HG03045 (cell line): Measurements from ENCODE around the gene IKZF1.
A peak's percentile ranks its signal among the peaks of the same experiment; 100 is the strongest.

Source experiments
- ATAC-seq: cut with Tn5 transposase; IDR thresholded peaks from one replicate; pipeline ENCODE4 v1.9.1; 2021; ENCODE audit warnings: mild to moderate bottlenecking, moderate library complexity; ENCODE audit not compliant: unreplicated experiment

Gene IKZF1

DNA sequence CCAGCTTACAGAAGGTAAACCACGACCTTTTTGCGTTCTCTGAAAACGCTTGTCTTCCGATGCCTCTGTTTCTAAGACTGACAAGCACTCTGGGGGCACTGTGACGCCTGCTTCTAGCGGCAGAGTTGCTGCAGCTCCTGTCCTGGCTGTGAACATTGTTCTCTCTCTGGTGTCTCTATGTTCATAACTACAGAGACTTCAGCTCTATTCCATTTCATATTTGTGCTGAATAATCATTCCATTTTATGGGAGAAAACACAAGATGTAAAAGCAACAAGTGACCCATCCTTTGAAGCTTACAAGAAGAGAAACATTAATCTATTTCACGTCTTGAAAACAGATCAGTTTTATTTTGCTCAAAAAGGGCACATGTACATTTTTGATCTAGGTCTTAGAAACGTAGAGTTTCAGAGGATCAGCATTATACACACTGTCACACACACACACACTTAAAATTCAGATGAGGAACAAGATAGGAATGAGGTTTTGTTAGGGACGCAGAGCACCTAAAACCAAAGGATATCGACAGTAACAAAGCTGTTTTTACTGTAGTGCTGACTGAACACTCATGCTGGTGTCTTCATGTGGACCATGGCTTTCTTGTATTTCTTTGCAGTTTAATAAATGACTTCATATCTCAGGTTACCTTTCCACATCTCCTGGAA, 3.0 kb downstream of the IKZF1 start:
- no peak for ATAC-seq

DNA sequence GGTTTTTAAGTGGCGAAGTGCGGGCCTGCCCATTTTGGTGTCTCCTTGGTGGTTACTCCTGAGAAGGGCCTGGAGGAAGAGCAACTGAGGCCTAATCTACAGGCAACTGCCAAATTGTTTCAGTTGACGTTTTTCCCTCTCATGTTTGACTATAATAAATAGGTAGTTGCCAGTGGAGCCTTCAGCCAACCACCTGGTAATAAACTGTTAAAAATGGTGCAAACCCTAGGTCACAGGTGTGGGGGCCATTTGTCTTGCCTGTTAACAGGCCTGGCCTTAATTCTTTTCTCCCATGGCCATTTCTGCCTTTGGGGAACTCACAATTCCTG, 3.7 kb downstream of the IKZF1 start:
- no peak for ATAC-seq

DNA sequence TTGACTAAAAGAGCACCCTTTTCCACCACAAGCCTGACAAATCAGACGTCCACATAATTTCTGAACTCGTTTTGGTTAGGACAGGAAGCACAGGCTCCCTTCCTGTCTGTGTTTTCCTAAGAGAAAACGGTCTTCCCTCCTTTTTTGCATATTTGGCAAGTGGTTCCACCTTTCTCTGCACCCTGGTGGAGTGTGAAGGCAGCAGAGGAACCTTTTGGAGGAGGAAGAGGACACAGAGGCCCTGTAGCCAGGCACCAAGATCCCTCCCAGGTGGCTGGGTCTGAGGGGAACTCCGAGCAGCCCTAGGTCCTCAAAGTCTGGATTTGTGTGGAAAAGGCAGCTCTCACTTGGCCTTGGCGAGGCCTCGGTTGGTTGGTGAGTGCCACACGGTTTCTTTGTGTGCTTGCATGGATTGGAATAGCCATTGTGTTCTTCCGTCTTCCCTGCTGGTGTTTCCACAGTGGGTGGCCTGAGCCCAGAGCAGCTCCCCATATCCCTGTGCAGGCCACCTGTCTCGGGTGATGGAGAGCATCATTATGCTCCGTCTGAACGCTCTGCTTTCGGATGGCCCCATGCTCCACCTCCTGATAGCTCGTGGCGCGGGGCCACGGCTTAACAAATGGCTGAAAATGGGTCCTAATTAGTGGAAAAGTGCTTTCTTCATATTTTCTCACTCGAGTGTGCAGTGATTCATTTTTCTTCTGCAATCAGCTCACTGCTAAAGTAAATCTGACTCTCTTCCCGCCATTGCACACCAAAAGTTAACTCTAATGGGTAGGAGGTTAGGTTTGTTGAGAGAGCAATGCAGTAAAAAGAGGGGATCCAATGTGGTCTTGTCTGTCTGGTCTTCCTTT, 4.2 kb downstream of the IKZF1 start:
- ATAC-seq = no peak

DNA sequence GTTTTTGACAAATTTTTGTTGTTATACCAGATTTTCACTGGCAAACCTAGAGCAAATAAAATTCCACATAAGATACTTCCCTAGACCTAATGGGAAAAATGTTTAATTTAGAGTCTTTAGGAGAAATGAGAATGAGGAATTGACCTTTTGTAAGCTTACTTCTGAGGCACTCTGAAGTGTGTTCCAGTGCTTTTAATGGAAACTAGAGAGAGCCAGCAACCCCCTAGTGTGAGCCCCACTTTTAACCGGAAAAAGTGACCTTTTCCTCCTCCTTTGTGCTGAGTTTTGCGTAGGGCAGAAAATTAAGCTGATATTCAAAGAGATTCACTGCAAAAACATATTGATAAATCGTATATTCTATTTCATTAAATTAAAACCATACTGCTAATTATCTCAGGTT, 5.2 kb downstream of the IKZF1 start:
- ATAC-seq = no peak

DNA sequence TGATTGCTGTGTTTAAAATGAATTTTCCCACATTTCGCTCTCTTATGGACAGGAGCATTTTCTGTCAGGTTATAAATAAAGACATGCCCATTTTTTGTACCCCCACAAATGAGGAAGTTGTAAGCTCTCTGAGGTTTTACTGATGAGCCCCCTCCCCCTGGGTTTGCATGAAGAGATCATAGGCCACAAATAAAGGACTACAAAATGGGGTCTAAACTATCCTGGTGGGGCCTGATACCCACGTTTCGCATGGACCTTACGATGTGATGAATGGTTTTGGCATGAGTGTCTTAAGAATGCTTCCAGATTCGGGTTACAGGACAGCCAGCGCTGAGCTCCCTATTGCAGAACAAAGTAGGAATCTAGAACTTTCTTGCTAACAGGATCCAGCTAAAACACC, 5.8 kb downstream of the IKZF1 start:
- no peak for ATAC-seq

DNA sequence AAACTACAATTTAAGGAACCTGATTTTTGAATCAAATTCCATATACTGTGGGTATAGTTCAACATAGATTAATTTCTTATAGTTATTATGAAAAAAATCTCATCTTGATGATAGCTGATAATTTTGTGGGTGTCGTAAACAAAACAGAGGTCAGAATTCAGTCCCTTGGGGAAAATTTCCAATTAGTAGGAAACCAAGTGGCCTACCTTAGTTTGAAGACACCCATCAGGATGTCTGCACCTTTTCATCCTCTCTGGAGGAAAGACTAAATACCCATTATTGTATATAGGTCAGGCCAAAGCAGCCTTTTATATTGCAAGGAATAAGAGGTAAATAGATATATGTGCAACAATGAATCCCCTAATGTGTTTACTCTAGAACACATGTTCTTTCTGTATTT, 6.4 kb downstream of the IKZF1 start:
- ATAC-seq = no peak

DNA sequence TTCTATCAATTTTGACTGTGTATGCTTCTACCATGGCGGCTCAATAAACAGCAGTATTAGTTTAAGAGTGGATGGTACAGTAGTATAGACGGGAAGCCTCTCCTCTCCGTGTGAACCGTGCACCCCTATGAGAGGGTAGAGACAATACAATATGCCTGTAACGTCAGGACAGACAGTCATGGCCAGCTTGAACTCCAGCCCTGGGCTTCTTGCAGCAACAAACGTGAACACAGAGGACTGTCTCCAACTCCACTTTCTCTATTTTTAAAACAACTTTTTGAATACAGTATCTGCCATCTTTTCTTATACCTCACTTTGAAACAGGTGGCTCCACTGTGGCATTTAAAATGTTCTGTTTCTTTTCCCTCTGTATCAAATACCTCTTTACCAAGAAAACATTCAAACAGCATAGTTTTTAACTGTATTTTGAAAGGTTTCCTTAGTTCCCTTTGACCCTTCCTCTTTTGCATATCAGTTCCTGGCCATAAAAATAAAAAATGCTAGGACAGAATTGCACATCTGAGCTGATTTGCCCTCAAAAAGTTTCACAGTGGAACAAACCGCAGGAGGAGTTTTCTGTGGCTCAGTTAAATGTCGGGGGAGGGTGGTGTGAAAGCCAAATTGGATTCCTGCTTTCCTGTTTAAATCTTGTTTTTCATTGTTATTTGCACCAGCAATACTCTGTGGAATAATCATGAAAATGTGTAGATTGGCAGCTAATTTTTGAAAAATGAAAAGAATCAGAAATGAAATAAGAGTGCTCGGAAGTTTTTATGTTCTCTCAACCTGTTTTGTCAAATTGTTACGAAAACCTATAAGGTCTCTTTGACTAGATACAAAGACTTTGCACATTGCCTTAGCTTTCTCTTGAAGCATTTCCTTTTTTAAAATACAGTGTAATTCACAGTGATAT, 8.0 kb downstream of the IKZF1 start:
- ATAC-seq = no peak

DNA sequence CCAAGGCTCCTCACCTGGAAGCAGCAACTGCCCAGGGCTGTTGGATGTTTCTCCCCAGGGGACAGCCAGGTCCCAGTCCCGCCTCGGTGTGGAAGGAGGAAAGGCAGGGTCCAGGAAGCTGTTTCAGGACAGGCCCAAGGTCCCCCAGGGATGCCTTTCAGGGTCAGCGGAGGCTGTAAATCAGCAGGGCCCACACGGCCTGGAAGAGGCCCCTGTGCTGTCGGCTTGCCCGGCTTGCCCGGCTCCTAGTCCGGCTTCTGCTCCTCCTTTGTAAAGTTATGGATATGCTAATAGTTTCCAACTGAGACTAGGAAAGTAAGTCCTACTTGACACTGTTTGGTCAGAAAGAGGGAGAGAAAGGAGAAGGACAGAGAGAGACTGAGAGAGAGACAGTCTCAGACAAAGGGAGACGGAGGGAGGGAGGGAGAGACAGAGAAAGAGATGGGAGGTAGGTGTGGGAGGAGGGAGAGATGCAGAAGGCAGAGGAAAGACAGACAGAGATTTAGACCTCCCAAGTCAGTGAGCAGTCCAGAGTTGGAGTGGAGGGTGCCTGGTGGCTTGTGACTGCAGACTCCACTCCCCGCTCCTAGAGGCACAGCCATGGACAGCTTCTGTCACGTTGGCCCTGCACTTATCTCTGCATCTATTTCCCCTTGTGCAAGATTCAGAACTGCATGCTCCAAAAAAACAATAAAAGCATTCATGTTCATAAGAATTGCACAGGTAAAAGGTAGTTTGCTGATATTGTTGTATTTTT, 10.5 kb downstream of the IKZF1 start:
- ATAC-seq = no peak

DNA sequence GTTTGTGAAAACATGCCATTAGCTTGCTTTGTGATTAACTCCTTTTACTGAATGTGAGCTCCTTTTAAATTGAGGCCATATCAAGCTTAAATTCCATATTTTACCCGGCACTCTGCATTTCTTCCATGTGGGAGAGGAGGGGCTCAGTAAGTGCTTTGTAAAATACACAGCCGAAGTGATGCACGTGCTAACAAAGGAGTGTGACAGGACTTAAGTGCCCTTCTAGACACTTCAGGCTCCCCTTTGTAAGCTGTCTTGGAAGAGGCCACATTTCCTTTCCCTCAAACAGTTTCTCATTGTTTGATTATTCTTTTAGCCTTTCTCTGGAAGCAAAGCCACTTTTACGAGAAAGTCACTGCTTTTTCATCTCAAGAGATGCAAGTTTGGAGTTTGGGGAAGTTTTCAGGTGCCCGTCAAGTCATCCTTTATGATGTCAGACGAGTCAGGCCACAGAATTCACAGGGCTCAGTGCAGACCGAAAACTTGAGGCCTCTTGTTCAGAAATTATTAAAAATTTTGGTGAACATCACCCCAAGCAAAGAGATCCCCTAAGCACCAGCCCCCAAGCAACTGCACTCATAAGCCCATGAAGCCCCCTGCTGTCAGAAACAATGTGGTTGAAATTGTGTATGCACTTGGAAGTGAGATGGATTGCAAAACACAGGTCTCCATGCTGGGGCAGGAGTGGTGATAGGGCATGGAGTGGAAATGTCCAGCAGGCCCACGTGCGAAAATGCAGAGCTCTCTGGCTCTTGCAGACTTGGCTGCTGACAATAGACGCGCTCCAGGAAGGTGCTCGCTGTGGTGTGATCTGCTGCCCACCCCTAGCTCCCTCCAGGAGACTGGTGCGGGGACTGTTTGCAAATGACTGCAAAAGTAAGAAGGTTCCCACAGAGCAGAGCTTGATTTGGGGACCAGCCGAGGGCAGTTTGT, 11.5 kb downstream of the IKZF1 start:
- no peak for ATAC-seq

DNA sequence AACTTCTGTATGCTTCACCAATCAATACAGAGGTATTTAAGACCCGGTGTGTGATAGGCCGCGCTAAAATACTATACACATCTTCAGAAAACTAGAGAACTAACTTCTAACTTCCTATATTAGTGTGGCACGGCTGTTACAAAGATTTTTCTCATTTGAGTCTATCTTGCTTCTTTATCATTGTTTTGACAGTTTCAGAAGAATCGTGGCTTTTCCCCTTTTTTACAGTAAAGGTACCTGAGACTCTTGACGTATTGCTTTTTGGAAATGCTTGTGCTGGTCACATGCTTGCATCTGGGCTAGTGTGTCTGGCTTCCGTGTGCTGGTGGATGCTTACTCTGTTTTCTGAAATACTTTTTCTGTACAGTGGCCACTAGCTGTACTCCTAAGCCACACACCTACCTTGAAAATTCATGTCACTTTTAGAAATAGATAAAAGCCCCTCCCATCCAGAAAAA, 12.7 kb downstream of the IKZF1 start:
- peak; percentile 50 for ATAC-seq

DNA sequence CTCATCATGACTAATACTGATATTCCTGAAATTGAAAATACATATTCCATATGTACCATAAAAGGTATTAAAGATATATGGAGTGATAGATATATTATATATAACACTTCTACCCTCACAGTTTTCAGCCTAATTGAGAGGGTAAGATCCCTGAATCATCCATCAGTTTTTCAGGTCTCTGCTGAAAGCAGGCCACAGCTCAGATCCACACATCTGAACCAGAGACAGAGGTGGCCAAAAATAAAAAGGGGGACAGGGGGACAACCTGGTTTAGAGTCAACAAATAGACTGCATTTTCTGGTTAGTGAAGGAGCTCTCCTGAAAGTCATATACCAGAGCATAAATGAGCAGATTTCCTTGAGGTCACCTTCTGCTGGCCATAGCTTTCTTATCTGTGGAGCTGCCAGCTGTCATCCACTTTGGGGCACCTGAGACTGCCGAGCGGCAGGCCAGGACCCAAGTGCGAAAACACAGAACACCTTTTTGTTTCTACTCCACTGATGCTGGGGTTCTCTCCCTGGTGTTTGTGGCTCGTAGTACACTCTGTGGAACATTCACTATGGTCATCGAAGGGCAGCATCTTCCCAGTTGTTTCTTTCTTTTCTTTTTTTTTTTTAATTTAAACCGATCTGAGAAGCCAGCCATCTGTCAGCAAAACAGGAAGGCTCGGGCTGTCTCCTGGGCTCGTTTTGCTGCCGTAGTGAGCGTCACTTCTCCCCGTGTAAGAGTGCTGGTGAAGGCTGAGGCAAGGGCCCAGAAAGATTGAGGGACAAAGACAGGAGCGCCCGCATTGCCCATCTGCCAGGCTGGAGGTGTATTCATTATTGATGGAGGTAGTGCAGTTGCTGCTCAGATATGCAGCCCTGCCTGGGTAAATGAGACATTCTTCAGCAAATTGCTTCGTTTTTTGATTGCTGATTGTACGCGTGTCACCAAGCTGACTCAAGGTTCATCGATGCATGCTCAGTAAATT, 13.5 kb downstream of the IKZF1 start:
- no peak for ATAC-seq

DNA sequence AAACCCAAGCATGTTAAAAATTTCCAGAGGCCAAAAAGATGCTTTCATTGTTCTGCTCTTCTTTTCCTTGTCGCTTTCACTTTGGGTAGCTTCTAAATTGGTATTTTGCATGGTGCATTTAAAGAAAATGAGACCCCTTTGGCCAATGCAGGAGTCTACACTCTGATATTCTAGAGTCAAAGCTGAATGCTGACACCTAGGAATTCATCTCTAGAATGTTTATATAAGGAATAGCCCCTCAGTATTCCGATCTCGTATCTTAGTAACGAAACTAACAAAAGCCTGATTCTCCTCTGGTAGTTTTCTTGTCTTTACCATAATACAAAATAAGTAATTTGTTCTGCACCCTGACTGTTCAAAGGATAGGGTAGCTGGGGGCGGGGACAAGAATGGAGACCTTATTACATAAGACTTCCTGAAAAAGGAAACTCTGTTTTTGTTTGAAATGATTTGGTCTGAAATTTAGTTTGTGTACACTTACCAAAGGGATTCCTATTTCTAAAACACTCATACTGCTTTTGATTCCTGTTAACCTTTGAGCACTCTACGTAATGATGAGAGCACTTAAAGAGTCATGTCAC, 17.1 kb downstream of the IKZF1 start:
- ATAC-seq = no peak

DNA sequence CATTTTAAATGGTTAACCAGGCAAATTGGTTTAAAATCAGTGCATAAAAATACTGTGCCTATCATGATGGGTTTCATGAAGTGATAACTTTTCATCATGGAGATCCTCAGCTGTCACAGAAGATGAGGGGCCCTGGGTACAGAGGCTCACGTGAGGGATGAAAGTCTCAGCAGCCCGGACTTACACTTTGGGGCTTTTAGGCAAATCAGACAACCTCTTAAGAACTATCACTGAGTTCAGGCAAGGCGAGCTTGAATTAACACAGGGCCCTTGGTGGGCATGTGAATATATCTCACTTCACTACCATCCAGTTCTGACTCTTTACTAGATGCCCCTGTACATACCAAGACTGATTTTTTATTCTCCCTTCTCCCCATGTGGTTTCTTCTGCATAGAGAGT, 19.6 kb downstream of the IKZF1 start:
- ATAC-seq = no peak

DNA sequence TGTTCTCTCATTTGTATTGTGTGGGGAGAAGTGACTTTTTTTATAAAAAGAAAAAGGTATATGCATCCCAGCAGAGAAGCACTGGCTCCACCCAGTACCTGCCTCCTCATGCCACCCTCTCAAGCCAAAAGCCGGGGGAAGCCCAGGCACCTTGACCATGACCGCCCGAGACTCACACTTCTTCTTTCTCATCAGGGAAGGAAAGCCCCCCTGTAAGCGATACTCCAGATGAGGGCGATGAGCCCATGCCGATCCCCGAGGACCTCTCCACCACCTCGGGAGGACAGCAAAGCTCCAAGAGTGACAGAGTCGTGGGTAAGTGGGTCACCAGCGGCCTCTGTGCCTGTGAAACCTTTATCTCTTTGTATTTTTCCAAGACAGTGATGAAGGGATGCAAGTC, 22.9 kb downstream of the IKZF1 start:
- ATAC-seq = peak; percentile 50

DNA sequence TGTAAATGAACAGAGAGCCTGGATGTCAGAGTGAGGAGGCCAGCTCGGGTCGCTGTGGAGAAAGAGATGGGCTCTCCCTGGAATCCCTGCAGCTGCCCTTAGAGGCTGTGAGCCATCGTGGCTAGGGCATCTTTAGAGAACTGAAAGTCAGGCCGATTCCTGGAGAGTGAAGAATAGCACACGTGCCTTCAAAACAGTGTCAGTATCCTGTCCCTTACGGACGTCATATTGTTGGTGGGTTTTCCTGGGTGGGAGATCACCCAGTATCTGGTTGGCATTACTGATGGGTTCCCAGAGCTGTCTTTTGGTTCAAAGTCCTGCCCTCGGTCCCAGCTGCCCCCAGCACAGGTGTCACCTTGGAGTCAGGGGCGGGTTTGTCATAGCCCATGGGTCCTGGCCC, 25.3 kb downstream of the IKZF1 start:
- ATAC-seq = no peak

DNA sequence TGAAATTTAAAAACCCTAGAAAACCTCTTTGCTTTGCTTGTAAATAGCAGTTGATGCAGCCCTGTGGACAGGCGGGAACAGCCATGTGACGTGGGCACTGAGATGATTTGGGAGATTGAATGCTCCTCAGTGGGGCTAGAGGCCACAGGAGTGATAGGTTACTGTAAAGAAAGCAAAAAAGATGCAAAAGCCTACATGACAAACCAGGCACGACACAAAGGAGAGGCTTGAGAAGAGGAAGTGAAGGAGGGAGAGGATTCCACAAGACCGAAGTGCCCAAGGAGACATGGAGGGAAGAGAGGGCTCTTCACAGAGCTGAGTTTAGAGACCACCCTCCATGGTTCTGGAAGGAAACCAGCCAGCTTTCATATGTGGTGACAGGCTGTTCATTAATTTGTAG, 25.7 kb downstream of the IKZF1 start:
- ATAC-seq = no peak

DNA sequence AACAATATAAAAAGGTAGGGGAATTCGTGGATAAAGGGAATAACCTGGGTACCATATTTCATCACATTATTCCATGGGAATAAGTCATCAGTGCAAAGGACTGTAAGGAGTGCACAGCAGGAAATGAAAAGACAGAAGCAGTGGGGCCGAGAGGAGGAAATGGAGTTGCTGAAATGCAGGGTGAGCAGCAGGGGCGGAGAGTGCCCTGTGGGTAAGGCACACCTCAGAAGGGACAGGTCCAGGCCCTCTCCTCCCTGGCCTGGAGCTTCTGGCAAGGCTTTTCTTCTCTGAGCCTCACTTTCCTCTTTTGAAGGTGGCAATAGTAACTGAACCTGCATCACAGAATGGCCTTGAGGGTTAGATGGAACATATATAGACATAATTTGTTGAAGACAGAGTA, 26.2 kb downstream of the IKZF1 start:
- ATAC-seq = no peak

DNA sequence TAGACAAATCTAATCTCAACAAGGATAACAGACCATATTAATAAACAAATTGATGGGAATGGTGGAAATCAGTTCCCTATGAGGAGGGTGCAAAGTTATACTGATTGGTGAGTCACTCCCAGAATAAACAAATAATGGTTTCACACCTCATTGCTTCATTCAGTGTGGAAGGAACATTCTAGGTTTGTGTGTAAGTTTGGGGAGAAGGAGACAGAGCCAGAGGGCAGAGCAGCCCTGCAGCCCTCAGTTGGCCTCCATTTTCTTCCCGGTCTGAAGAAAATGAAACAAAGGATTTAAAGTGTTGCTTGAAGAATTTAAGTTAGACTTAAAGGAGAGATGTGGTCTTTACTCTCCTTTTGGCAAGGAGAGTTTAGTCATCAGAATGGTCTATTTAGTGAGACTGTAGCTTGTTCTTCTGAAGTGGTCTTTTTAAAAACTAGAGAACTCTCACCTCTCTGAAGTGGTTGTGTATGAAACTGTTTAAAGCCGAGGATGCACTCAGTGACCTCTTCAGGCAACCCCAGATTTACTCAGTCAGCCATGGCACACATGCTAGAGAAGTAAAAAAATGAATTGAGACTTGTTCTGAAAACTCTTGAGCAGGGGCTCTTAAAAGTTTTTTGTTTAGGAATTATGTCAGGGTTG, 27.2 kb downstream of the IKZF1 start:
- ATAC-seq = peak; percentile 57
